Stimulated activated CD4-positive, alpha-beta T cell treated with anti-CD3 and anti-CD28 coated beads, Interleukin-4, amount 100 ng/mL, for 4 hours (primary cell): ENCODE results near the gene ERC2.

ENCODE experiments used
- DNase-seq, 2 experiments: peaks; one replicate each; pipeline ENCODE4 v3.0.0-alpha.2; 2020

The ERC2 gene

DNA sequence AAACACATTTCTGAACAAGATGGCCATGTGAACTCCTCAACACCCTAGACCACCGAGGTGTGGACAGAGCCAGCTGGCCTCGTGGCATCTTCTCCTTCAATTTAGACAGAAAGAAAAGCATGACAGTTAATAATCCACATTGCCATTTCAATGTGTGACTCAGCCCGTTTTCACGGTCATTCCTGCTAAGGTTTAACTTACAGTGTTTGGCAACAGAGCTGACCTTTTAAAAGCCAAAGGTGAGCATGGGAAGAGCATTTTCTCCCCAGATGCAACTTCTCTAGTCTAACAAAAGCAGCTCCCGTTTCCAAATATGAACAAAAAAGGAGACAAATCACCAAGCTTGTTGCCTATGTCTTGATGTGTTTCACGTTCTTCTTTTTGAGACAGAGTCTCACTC is 563.6 kb downstream of the ERC2 start:
- DNase-seq, result no peak

DNA sequence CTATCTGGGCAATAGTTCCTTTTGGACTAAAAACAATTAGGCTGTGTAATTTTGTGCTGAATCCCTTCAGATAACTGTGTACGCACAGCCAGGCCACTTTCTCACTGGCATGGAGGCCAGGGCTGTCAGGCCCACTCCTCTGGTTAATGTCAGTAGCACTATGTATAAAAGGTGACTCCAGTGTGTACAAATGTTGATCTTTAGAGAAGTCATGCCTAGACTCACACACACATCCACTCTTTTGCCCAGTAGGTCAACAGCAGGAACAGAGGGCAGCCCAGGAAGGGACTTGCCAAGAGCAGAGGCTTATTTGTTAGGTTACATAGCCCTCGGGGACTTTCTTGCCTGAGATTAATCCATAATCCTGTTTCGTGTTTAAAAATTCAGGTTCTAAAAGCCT is 564.6 kb downstream of the ERC2 start:
- no peak for DNase-seq

GRCh38 chr3:55902221-55902900 is 565.9 kb downstream of the ERC2 start:
- no peak for DNase-seq

DNA sequence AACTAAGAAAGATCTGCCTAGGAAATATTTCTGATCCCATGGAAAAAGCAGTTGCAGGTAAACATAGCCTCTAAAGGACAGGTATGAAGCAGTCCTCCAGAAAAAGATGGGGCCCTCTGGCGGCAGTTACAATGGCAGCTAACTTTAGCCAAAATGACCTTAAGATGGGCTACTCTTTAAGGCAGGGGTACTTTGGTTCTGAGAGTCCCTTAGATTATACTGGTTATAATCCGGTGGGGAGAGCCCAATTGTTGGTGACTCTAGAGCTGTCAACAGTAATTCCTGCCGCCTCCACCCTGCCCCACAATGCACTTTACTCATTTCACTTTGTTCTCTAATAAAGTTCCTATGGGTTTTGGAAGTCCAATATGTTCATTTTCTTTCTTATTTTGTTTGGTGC is 568.4 kb downstream of the ERC2 start:
- no peak for DNase-seq

DNA sequence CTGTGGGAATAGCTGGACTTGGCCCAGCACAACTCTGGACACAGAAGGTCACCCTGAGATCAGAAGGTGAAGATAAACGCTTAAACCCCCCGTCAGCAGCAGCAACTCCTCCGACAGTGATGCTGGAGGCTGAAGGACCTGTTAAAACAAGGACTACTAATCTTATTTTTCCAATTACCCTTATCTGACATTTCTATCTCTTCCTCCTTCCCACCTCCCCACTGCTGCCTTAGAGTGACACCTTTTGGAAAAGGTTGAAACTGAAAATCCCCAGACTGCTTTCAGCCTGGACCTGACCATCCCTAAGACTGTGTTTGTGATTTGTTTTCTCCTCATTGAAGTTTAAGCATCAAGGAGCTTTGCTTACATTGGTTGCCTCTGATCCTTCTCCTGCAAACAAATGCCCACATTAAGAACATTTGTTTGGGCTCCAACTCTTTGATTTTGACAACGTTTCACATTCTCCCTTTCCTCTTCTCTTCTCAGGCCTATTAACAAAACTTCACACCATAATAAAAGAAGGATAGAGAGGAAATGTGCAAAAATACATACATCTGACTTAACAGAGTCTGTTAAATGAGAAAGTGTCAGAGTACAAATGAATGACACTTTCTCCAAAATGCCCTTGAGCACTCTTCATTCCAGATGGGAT is 570.6 kb downstream of the ERC2 start:
- DNase-seq, result no peak

GRCh38 chr3:55895897-55896566 is 572.2 kb downstream of the ERC2 start:
- no peak for DNase-seq

- no peak for DNase-seq
Measured at GRCh38 chr3:55894605-55895004, 573.7 kb downstream of the ERC2 start.

- no peak for DNase-seq
Measured at GRCh38 chr3:55893045-55893664, 575.1 kb downstream of the ERC2 start.

DNA sequence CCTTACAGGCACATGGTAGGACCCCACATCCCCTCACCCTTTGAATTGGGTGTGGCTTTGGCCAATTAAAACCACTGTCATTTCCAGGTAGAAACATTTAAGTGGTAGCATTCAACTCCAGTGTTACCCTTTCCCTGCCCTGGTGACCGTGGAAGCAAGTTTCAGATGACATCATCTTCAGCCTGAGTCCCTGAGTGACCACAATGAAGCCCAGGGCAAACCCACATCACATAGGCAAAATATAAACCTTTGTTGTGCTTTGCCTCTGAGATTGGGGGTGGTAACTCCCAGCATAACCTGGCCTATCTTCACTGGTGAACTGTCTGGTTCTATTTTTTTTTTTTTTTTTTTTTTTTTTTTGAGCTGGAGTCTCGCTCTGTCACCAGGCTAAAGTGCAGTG is 577.2 kb downstream of the ERC2 start:
- DNase-seq, result no peak

- DNase-seq, result no peak
Measured at GRCh38 chr3:55888282-55888885, 579.9 kb downstream of the ERC2 start.

GRCh38 chr3:55885721-55886120 is 582.5 kb downstream of the ERC2 start:
- DNase-seq, result no peak

DNA sequence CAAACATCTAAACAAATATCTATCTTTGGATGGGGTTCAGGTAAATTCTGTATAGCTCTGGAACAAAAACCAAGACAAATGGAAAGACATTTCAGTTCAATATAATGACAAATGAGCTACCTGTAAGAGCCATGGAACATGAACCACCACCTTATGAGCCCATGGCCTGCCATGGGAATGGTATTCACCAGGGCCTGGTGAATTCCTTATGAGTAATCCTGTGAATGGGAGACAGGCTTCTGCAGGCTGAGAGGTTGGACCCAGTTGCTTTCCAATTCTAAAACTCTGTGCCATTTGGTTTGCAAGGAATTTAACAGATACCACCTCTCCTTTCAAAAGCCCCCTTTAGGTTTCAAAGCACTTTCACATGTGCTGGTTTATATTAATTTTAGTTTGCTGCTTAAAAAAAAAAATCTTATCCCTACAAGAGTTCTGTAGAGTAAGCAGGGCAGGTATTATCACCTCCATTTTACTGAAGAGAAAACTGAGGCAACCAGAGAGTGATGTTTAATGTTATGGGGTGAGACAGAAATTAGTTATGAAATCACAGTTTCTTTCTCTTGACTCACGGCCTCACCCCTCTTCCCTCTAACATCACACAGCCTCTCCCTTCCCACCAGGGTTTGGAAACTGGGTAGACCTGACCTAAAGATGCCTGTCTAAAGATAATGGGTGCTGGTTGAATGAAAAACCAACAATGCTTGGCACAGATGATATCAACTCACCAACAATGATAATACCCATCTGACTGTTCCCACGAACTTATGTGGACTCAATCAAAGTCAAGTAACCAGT is 583.6 kb downstream of the ERC2 start:
- DNase-seq, result no peak

GRCh38 chr3:55884066-55884465 is 584.2 kb downstream of the ERC2 start:
- DNase-seq, result no peak

DNA sequence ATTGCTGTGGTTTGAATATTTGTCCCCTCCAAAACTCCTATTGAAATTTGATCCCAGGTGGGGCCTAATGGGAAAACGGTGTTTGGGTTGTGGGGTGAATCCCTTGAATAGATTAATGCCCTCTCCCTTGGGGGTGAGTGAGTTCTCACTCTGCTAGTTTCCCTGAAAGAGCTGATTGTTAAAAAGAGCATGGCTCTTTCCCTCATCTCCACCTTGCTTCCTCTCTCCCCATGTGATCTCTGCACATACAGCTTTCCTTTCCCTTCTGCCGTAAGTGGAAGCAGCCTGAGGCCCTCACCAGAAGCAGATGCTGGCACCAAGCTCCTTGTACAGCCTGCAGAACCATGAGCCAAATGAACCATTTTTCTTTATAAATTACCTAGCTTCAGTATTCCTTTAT is 586.3 kb downstream of the ERC2 start:
- DNase-seq, result no peak

DNA sequence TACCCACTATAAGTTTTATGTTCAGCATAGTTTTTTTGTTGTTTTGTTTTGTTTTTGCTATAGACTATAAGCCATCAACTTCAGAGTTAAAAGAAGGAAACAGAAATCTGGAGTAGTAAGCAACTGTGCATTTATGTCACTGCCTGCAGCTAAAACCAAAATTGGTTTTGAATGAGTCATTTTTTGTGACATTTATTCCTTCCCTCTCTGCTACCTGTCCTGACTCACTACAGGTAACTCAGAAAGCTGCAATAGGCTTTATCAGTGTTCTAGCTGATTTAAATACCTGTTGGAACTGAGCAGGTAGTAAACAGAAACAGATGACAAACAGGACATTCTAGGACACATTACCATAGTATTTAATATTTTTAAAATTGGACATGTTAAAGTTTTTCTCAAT is 587.9 kb downstream of the ERC2 start:
- DNase-seq, result no peak

DNA sequence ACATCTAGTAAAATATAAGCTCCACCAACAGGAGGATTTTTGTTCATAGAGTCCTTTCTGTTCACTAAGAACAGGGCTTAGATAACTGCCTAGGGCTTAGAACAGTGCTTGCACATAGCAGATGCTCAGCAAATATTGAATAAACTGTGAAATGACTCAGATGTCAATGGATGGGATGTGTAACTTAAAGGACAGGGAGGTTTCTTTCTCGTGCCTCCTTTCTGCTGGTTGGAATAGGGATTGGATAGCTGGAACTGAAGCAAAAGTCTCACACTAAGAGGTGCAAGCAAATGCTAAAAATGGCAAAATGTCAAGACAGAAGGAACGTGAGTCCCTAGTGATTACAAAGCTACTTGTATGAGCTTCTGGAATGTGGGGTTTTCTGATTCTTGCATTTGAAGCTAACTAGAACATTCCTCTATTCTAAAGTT is 588.4 kb downstream of the ERC2 start:
- no peak for DNase-seq

DNA sequence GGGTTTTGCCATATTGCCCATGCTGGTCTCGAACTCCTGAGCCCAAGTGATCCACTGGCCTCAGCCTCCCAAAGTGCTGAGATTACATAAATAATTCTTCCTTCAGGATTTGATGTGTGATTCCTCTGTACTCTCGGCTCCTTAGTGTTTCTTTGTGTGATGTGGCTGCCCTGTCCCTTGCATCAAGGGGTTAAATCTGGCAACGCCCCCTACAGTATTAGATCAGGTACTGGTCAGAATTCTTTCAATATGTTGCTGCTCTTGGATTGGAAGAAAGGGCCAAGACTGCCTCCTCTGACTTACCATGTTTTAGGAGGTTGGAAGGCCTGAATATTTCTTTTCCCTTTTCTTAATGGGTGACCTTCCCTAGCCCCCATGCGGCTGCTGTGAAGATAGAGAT is 590.6 kb downstream of the ERC2 start:
- DNase-seq, result no peak

- DNase-seq, result no peak
Measured at GRCh38 chr3:55876560-55876959, 591.7 kb downstream of the ERC2 start.

DNA sequence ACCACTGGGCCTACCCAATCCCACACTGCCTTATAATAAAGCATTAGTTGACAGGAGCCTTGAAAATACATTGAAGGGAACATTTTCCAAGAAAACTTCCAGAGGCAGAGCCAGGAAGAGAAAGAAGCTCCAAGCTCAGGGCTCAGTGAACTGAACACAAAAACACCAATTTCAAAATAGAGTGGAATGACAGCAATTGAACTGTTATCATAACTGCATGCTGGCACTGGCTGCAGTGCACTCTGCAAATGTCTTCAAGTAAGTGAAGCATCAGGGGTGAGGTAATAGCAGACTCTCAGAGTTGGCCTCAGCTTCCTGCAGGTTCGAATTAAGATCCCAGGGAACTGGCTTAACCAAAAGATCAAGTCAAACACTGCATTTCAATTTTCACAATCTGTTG is 593.2 kb downstream of the ERC2 start:
- DNase-seq, result no peak

DNA sequence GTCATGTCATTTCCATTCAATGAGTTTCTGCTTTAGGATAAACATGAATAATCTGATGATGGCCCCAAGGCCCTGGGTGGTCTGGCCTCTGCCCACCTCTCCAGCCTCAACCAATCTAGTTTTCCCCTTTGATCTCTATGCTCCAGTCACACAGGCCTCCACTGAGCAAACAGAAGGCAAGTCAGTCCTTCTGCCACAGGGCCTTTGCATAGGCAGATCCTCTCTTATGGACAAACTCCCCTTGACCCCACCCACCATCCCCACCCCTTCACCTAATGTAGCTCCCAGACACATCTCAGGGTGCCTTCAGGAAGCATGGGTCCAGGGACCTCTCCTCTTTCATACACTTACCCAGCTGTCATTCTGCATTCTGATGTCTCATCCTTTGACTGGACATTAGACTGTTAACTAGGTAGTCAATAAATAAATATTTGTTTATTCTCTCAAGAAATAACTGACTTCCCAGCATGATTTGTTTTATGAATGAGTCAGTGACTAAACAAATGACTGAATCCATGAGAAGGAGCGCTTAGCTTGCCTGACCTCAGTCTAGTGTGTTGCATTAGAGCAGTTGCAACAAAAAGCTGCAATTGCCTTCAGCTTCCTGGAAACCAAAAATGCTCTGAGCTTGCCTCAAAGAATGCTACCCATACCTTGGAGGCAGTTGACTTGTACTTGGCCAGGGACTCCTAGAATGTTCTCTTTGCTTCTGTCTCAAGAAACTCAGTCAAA is 594.6 kb downstream of the ERC2 start:
- DNase-seq, result no peak

DNA sequence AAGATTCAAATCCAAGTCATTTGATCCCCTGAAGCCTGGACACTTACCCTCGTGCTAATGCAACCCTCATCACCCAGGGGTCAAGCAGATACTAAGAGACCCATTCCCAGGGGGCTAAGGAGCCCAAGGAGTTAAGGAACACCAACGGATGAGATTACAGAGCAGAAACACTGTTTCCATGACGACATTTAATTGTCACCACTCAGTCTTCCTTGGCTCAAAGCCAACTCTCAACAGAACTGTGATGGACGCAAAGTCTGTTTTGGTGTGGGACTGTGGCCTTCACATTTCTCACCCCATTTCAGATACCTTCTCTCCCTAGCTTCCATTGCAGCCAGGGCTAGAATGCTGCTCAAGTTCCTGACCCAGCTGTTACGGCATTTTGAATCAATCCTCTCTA is 597.7 kb downstream of the ERC2 start:
- no peak for DNase-seq

- no peak for DNase-seq
Measured at GRCh38 chr3:55868347-55868746, 599.9 kb downstream of the ERC2 start.
